ENCODE results near the gene MED9.

Gene MED9

GRCh38 chr17:17518951-17519350 lies 42.2 kb downstream of the MED9 start:
- no peak for DNase-seq

GRCh38 chr17:17519886-17520285 lies 43.1 kb downstream of the MED9 start:
- DNase-seq: no peak

GRCh38 chr17:17520599-17521232 lies 43.9 kb downstream of the MED9 start:
- DNase-seq: no peak

GRCh38 chr17:17523001-17523730 lies 46.4 kb downstream of the MED9 start:
- peak; percentile 73 for DNase-seq

GRCh38 chr17:17523731-17524490 lies 47.1 kb downstream of the MED9 start:
- no peak for DNase-seq

GRCh38 chr17:17525311-17525710 lies 48.5 kb downstream of the MED9 start:
- peak; percentile 47 for DNase-seq

GRCh38 chr17:17525956-17526355 lies 49.2 kb downstream of the MED9 start:
- DNase-seq: no peak

- DNase-seq: no peak
Observed at GRCh38 chr17:17526369-17526768, 49.6 kb downstream of the MED9 start.

- DNase-seq: no peak
Observed at GRCh38 chr17:17527534-17527933, 50.7 kb downstream of the MED9 start.

- DNase-seq: no peak
Observed at GRCh38 chr17:17527956-17528500, 51.2 kb downstream of the MED9 start.

GRCh38 chr17:17528696-17529652 lies 52.2 kb downstream of the MED9 start:
- DNase-seq: peak; percentile 62

- no peak for DNase-seq
Observed at GRCh38 chr17:17531156-17531555, 54.4 kb downstream of the MED9 start.

GRCh38 chr17:17532991-17533390 lies 56.2 kb downstream of the MED9 start:
- DNase-seq: no peak

- peak; percentile 96 for DNase-seq
Observed at GRCh38 chr17:17533901-17534441, 57.2 kb downstream of the MED9 start.

GRCh38 chr17:17535957-17536356 lies 59.2 kb downstream of the MED9 start:
- DNase-seq: no peak

- DNase-seq: no peak
Observed at GRCh38 chr17:17536702-17537101, 59.9 kb downstream of the MED9 start.

- no peak for DNase-seq
Observed at GRCh38 chr17:17537311-17538099, 60.7 kb downstream of the MED9 start.

- peak; percentile 97 for DNase-seq
Observed at GRCh38 chr17:17538417-17539391, 61.9 kb downstream of the MED9 start.

GRCh38 chr17:17539591-17539990 lies 62.8 kb downstream of the MED9 start:
- no peak for DNase-seq
